ENCODE measurements around the gene SUSD1.

Gene SUSD1

GRCh38 chr9:112051812-112052211 lies 123.3 kb downstream of the SUSD1 start:
- TF ChIP-seq TAF1 (IDR thresholded peaks at IDR 0.05; ENCODE audit: borderline replicate concordance, insufficient read depth, low read length) (no peak), FOXP2 (optimal IDR thresholded peaks at IDR 0.05; ENCODE audit: borderline replicate concordance, extremely low read depth, extremely low read length, insufficient read depth) (no peak), REST (IDR thresholded peaks at IDR 0.05; ENCODE audit: insufficient read depth in 1 of 2, low read depth in 2 of 2, low read length in 2 of 2) (no peak), SIN3A (IDR thresholded peaks at IDR 0.05; ENCODE audit: borderline replicate concordance, insufficient read depth, low read length) (no peak)

- no peak for TF ChIP-seq POLR2AphosphoS5 (IDR thresholded peaks at IDR 0.05; ENCODE audit: low read depth, low read length)
- TF ChIP-seq REST (IDR thresholded peaks at IDR 0.05; ENCODE audit: insufficient read depth in 1 of 2, low read depth in 2 of 2, low read length in 2 of 2), result no peak
- no peak for TF ChIP-seq SIN3A (IDR thresholded peaks at IDR 0.05; ENCODE audit: borderline replicate concordance, insufficient read depth, low read length)
- no peak for TF ChIP-seq FOXP2 (optimal IDR thresholded peaks at IDR 0.05; ENCODE audit: borderline replicate concordance, extremely low read depth, extremely low read length, insufficient read depth)
- TF ChIP-seq TAF1 (IDR thresholded peaks at IDR 0.05; ENCODE audit: borderline replicate concordance, insufficient read depth, low read length), result no peak
These were observed 124.3 kb downstream of the SUSD1 start for GRCh38 chr9:112050544-112051475.

- TF ChIP-seq POLR2AphosphoS5 (IDR thresholded peaks at IDR 0.05; ENCODE audit: low read depth, low read length) (no peak), SIN3A (IDR thresholded peaks at IDR 0.05; ENCODE audit: borderline replicate concordance, insufficient read depth, low read length) (no peak), REST (IDR thresholded peaks at IDR 0.05; ENCODE audit: insufficient read depth in 1 of 2, low read depth in 2 of 2, low read length in 2 of 2) (no peak), TAF1 (IDR thresholded peaks at IDR 0.05; ENCODE audit: borderline replicate concordance, insufficient read depth, low read length) (no peak), FOXP2 (optimal IDR thresholded peaks at IDR 0.05; ENCODE audit: borderline replicate concordance, extremely low read depth, extremely low read length, insufficient read depth) (no peak)
These were observed 125.1 kb downstream of the SUSD1 start for GRCh38 chr9:112049811-112050516.

GRCh38 chr9:112048924-112049691 lies 126.0 kb downstream of the SUSD1 start:
- TF ChIP-seq SIN3A (IDR thresholded peaks at IDR 0.05; ENCODE audit: borderline replicate concordance, insufficient read depth, low read length), result no peak
- no peak for TF ChIP-seq REST (IDR thresholded peaks at IDR 0.05; ENCODE audit: insufficient read depth in 1 of 2, low read depth in 2 of 2, low read length in 2 of 2)
- TF ChIP-seq FOXP2 (optimal IDR thresholded peaks at IDR 0.05; ENCODE audit: borderline replicate concordance, extremely low read depth, extremely low read length, insufficient read depth), result no peak
- TF ChIP-seq TAF1 (IDR thresholded peaks at IDR 0.05; ENCODE audit: borderline replicate concordance, insufficient read depth, low read length), result no peak

All from PFSK-1 (cell line).